K562 (cell line): ENCODE measurements around the gene AGK. TPM values are rescaled to one million over a fixed set of nuclear protein-coding genes. Genes with fewer than 3 reads are reported as not detected.

Source experiments
- ATF7 ChIP-seq: fragments of 450-650 bp; IDR thresholded peaks from 2 replicates; pipeline ENCODE4 v1.7.1; 2014; ENCODE audit warnings: mild to moderate bottlenecking, moderate library complexity
- CBFA2T3 ChIP-seq: fragments of 450-650 bp; IDR thresholded peaks from 2 replicates; pipeline ENCODE4 v1.6.1; 2017
- CC2D1A ChIP-seq: fragments of 450-650 bp; IDR thresholded peaks from 2 replicates; pipeline ENCODE4 v1.6.1; 2017; ENCODE audit warnings: mild to moderate bottlenecking
- CREB5 ChIP-seq: fragments of 250-450 bp; sonication (Bioruptor Pico); IDR thresholded peaks from 2 replicates; pipeline ENCODE4 v1.5.0; 2020; ENCODE audit warnings: mild to moderate bottlenecking
- FOS ChIP-seq: IDR thresholded peaks from 3 replicates; pipeline ENCODE4 v1.6.1; 2011; ENCODE audit not compliant: insufficient read length; ENCODE audit errors: extremely low read depth
- GABPB1 ChIP-seq: sonication (generic); formaldehyde crosslinking; IDR thresholded peaks from 2 replicates; pipeline ENCODE4 v1.8.0; 2022; ENCODE audit warnings: mild to moderate bottlenecking, missing genetic modification reagents
- HMG20B ChIP-seq: fragments of 250-450 bp; sonication (Bioruptor Pico); IDR thresholded peaks from 2 replicates; pipeline ENCODE4 v1.5.0; 2021; ENCODE audit warnings: mild to moderate bottlenecking
- HNRNPH1 ChIP-seq: fragments of 200-400 bp; formaldehyde crosslinking; optimal IDR thresholded peaks from 2 replicates; pipeline ENCODE3; 2017; ENCODE audit warnings: low read depth, mild to moderate bottlenecking, low read length, moderate library complexity
- KDM5B ChIP-seq: fragments of 200-600 bp; sonication (generic); IDR thresholded peaks from 2 replicates; pipeline ENCODE4 v1.6.1; 2012; ENCODE audit warnings: low read depth, mild to moderate bottlenecking, moderate library complexity, low read length, control low read depth, inconsistent platforms; ENCODE audit not compliant: insufficient replicate concordance
- MCM5 ChIP-seq: fragments of 450-650 bp; IDR thresholded peaks from 2 replicates; pipeline ENCODE4 v1.6.1; 2016; ENCODE audit warnings: low read depth
- MTA1 ChIP-seq: fragments of 450-650 bp; IDR thresholded peaks from 2 replicates; pipeline ENCODE4 v1.6.1; 2017; ENCODE audit warnings: borderline replicate concordance
- NFATC3 ChIP-seq: fragments of 450-650 bp; IDR thresholded peaks from 2 replicates; pipeline ENCODE4 v1.6.1; 2017; ENCODE audit warnings: mild to moderate bottlenecking
- POLR2B ChIP-seq: fragments of 450-650 bp; IDR thresholded peaks from 2 replicates; pipeline ENCODE4 v1.6.1; 2018; ENCODE audit warnings: low read depth; ENCODE audit not compliant: partially characterized antibody
- PURB ChIP-seq: sonication (generic); formaldehyde crosslinking; IDR thresholded peaks from 2 replicates; pipeline ENCODE4 v1.9.0; 2021; ENCODE audit warnings: low read depth, mild to moderate bottlenecking, missing genetic modification reagents
- SMARCA5 ChIP-seq: fragments of 450-650 bp; IDR thresholded peaks from 2 replicates; pipeline ENCODE4 v1.6.1; 2016
- SREBF2 ChIP-seq: sonication (generic); formaldehyde crosslinking; IDR thresholded peaks from 2 replicates; pipeline ENCODE4 v1.4.0; 2020; ENCODE audit warnings: mild to moderate bottlenecking, missing genetic modification reagents
- ZBTB1 ChIP-seq: sonication (generic); formaldehyde crosslinking; IDR thresholded peaks from 2 replicates; pipeline ENCODE4 v1.8.1; 2023; ENCODE audit warnings: missing genetic modification reagents, low read depth, mild to moderate bottlenecking, borderline replicate concordance
- ZNF445 ChIP-seq: fragments of 250-450 bp; sonication (Bioruptor Pico); IDR thresholded peaks from 2 replicates; pipeline ENCODE4 v1.4.0; 2020; ENCODE audit warnings: low read depth, mild to moderate bottlenecking, moderate library complexity
- ZZZ3 ChIP-seq: fragments of 450-650 bp; IDR thresholded peaks from 2 replicates; pipeline ENCODE4 v1.6.1; 2016; ENCODE audit warnings: antibody characterized with exemption, mild to moderate bottlenecking, moderate library complexity
- polyA plus RNA-seq, 8 experiments: library from polyadenylated mRNA; depleted of rRNA in 4 of 8; stranded (reverse) in 5 of 8; unstranded in 3 of 8; fragments of >200 nt; fragmentation: Nextera tagmentation in 2 of 8; fragmentation: Illumina TruSeq in 1 of 8; extraction: Ambion mirVana in 2 of 8; extraction: Trizol in 1 of 8; gene quantifications; 2 replicates each; pipeline versions ENCODE4 v1.2.1 to v1.2.3, GENCODE V29; 2011 to 2014; ENCODE audit warnings: inconsistent platforms in 1 of 8, missing spikeins in 1 of 8
- total RNA-seq, 7 experiments: library from RNA; depleted of rRNA in 6 of 7; stranded (reverse); fragments of >200 nt in 6 of 7; fragmentation: Illumina TruSeq in 2 of 7; extraction: Trizol in 2 of 7; gene quantifications; 2 replicates each; pipeline versions ENCODE4 v1.2.1 to v1.2.3, GENCODE V29; 2011 to 2021; ENCODE audit warnings: low replicate concordance in 1 of 7
- TF ChIP-seq, protein P1 (sequence below): fragments of 200-800 bp; sonication (Bioruptor generic); IDR thresholded peaks from 2 replicates; pipeline ENCODE4 v1.6.1; 2017; ENCODE audit warnings: missing genetic modification characterization, missing compliant biosample characterization
- TF ChIP-seq, protein P2 (sequence below): fragments of 450-650 bp; formaldehyde crosslinking; IDR thresholded peaks from 2 replicates; pipeline ENCODE4 v1.4.0; 2022; ENCODE audit warnings: missing genetic modification characterization
- TF ChIP-seq, protein P3 (sequence below): fragments of 450-650 bp; IDR thresholded peaks from 2 replicates; pipeline ENCODE4 v1.6.1; 2016; ENCODE audit warnings: antibody characterized with exemption
- TF ChIP-seq, protein P4 (sequence below): fragments of 450-650 bp; IDR thresholded peaks from 2 replicates; pipeline ENCODE4 v1.6.1; 2014; ENCODE audit warnings: low read depth, mild to moderate bottlenecking, moderate library complexity, borderline replicate concordance

Gene AGK
- total and polyA plus RNA-seq, 9 of the 15 experiments (the other 6 are each of a cell fraction or from before 2014, with no cell fraction given) = 50.7 to 128 (median 71.8) TPM

DNA sequence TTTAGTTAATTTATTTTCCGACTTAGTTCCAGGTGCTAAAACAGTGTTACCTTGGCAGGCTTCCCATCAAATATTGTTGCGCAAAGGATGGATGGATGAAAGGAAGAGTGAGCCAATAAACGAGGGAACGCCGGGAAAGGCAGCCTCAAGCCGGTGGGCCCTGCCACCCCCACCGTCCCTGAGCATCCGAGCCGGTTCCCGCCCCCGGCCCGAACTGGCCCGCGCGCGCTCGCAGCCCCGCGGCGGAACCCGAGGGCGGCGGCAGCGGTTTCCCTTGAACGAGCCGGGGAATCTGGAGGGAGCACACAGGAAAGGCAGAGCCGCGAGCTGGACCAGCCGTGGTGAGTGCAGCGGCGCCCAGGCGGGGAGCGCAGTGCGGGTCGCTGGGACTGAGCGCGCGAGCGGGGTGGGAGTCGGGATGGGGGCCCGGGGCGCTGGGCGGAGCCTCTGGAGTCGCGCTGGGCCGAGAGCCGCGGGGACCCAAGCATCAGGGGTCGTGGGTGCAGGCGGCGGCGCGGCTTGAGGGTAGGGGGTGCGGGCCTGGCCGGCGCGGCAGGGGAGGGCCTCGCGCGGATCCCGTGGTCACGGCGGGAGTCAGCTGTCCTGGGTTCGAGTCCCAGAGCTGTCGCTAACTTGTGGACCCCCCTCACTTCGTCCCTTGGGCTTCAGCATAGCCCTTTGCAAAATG lies at the start of gene AGK (continued):
- TF ChIP-seq, protein P1, sequence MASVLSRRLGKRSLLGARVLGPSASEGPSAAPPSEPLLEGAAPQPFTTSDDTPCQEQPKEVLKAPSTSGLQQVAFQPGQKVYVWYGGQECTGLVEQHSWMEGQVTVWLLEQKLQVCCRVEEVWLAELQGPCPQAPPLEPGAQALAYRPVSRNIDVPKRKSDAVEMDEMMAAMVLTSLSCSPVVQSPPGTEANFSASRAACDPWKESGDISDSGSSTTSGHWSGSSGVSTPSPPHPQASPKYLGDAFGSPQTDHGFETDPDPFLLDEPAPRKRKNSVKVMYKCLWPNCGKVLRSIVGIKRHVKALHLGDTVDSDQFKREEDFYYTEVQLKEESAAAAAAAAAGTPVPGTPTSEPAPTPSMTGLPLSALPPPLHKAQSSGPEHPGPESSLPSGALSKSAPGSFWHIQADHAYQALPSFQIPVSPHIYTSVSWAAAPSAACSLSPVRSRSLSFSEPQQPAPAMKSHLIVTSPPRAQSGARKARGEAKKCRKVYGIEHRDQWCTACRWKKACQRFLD = no peak; the same call in 1 of the 2 replicates
- TF ChIP-seq GABPB1 (CRISPR knock-in tag) (peak; percentile 99), ZNF445 (CRISPR knock-in tag) (no peak), MCM5 (no peak), MTA1 (no peak), ATF7 (peak; percentile 72; the same call in 1 of the 2 replicates), HNRNPH1 (peak; percentile 69), HMG20B (CRISPR knock-in tag) (no peak), CREB5 (CRISPR knock-in tag) (no peak), ZBTB1 (CRISPR knock-in tag) (peak; percentile 84), KDM5B (peak; percentile 99), CBFA2T3 (peak; percentile 16; the same call in 1 of the 2 replicates), FOS (no peak), SMARCA5 (no peak), SREBF2 (CRISPR knock-in tag) (no peak), NFATC3 (no peak), CC2D1A (no peak), ZZZ3 (no peak), POLR2B (peak; percentile 90), PURB (CRISPR knock-in tag) (no peak)
- TF ChIP-seq, protein P2, sequence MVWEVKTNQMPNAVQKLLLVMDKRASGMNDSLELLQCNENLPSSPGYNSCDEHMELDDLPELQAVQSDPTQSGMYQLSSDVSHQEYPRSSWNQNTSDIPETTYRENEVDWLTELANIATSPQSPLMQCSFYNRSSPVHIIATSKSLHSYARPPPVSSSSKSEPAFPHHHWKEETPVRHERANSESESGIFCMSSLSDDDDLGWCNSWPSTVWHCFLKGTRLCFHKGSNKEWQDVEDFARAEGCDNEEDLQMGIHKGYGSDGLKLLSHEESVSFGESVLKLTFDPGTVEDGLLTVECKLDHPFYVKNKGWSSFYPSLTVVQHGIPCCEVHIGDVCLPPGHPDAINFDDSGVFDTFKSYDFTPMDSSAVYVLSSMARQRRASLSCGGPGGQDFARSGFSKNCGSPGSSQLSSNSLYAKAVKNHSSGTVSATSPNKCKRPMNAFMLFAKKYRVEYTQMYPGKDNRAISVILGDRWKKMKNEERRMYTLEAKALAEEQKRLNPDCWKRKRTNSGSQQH (CRISPR knock-in tag) = peak; percentile 92
- TF ChIP-seq, protein P3, sequence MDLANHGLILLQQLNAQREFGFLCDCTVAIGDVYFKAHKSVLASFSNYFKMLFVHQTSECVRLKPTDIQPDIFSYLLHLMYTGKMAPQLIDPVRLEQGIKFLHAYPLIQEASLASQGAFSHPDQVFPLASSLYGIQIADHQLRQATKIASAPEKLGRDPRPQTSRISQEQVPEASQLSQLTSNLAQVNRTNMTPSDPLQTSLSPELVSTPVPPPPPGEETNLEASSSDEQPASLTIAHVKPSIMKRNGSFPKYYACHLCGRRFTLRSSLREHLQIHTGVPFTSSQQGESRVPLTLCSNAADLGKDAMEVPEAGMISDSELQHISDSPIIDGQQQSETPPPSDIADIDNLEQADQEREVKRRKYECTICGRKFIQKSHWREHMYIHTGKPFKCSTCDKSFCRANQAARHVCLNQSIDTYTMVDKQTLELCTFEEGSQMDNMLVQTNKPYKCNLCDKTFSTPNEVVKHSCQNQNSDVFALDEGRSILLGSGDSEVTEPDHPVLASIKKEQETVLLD = no peak
- TF ChIP-seq, protein P4, sequence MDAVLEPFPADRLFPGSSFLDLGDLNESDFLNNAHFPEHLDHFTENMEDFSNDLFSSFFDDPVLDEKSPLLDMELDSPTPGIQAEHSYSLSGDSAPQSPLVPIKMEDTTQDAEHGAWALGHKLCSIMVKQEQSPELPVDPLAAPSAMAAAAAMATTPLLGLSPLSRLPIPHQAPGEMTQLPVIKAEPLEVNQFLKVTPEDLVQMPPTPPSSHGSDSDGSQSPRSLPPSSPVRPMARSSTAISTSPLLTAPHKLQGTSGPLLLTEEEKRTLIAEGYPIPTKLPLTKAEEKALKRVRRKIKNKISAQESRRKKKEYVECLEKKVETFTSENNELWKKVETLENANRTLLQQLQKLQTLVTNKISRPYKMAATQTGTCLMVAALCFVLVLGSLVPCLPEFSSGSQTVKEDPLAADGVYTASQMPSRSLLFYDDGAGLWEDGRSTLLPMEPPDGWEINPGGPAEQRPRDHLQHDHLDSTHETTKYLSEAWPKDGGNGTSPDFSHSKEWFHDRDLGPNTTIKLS = peak; percentile 64; the same call in 1 of the 2 replicates
